Kasumi-1 (cell line): ENCODE measurements around the gene SH3BGRL3.

Experiments used
- DNase-seq, 2 experiments: peaks; one replicate each; lab custom pipeline; 2025; lab: John Stamatoyannopoulos, UW

The SH3BGRL3 gene

GRCh38 chr1:26277719-26278118, 2.2 kb upstream of the SH3BGRL3 start:
- DNase-seq, result no peak

DNA sequence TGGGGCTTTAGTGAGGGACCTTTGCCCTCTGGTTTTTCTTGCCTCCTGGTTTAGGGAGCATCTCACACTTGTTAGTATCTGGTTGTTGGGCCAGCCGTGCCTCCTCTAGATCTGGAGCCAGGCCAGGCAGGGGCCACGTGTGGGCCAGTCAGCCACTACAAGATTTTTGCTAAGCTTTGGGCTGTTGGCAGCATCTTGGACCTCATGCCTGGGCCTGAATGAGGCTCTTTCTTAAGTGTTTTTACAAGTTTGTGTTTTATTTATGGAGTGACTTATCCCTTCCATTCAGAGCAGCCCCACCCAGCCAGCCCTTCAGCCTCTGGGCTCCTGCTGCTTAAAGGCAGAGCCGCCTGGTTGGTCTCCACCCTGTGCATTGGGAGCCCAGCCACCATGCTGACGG, 1.6 kb upstream of the SH3BGRL3 start:
- no peak for DNase-seq

DNA sequence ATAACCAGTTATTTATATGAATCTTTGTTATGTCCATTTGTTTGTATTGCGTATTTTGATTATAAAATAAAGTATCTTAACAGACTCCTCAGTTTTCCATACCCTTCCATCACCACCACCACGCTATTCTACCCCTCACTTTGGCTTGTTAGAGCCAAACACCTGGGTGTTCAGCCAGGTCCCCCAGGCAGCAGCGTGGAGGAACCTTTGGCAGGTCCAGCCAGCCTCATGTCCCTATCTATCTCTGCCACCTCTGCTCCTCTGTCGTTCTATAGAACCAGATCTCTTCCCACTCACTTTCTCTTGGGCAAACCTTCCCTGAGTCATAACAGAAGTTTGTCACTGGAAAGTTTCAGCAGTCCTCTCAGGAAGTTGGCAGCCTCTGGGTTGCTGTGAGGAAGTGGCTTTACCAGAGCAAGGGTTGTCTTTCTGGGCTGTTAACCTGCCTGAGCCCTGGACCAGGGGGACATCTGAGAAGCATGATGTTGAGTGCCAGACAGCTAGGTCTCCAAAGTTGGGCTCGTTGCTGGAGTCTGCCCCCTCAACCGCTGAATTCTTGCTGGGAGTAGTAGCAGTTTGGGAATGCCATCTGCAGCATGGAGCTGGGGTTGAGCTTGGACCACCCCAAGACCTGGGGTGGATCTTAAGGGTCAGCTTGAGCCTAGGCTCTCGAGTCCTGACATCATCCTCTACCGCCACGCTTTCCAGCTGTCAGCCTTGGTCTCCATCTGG, 996 bp upstream of the SH3BGRL3 start:
- peak; percentile 62 to 69 for DNase-seq

- DNase-seq, result peak; percentile 33 to 51
Measured at GRCh38 chr1:26280333-26281042, 602 bp downstream of the SH3BGRL3 start.

- no peak for DNase-seq
Measured at GRCh38 chr1:26281091-26281958, 1.4 kb downstream of the SH3BGRL3 start.

GRCh38 chr1:26281971-26282370, 2.1 kb downstream of the SH3BGRL3 start:
- peak; percentile 84 to 91 for DNase-seq

GRCh38 chr1:26282401-26282918, 2.6 kb downstream of the SH3BGRL3 start:
- no peak for DNase-seq

- DNase-seq, result no peak
Measured at GRCh38 chr1:26283279-26283853, 3.5 kb downstream of the SH3BGRL3 start.

DNA sequence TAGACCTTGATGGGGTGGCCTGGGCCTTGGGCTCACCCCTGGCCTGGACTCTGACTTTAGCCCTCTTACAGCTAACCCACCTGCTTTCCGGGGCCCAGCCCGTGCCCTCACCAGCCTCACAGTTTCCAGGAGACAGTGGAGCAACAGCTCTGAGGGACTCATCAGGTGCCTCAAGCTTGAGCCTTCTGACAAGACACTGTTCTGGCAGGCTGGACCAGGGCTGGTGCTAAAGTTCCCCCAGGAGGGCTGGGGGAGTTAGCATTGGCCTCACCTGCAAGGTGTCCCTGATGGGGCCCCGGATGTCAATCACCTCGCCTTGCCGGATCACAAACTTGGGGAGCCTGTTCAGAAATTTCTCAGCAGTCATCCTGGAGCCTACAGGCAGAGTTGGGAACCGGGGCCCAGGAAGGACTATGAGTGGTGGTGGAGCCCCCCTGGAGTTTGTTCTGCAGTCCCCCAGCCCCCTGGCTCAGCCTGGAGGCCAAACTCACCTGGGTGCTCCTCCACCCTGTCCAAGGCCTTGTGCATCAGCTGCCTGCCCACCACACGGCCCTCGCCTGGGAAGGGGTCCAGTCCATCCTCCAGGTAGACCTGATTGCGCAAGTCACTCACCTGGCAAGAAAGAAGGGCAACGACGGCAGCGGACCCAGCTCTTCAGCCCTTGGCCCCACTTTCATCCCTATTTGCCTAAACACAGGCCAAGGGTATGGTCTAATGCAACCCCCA, 4.1 kb downstream of the SH3BGRL3 start:
- no peak for DNase-seq

DNA sequence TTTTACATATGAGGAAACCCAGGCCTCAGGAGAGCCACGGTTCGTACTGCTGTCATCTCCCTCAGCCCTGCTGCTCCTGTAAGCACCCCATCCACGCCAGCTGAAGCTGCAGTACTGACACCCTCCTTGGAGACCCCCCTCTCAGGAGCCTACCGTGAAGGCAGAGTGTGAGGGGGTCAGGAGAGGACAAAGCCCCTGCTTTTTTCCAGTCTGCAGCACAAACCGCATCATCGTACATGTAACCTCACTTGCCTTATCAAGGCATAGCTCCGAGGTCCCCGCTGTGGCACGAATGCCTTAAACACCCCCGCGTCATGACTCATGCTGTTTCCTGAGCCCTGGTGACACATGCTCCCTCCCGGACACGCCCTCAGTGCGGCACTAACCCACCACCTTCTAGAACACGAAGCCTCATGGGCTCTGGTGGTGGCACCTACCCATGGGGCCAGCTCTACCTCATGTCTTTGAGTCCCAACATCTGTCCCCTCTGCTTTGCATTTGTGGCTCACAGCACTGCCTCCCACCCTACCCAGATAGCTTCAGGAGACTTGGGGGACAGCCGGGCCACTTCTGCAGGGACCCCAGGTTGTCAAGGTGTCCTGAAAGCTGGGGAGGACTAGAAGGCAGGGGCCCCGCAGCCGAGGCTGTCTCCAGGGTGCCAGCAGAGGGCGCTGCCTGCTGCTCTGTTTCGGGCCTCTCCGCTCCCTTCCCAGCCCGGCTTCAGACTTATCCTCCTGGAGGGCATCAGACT, 4.9 kb downstream of the SH3BGRL3 start:
- peak; percentile 75 to 78 for DNase-seq

DNA sequence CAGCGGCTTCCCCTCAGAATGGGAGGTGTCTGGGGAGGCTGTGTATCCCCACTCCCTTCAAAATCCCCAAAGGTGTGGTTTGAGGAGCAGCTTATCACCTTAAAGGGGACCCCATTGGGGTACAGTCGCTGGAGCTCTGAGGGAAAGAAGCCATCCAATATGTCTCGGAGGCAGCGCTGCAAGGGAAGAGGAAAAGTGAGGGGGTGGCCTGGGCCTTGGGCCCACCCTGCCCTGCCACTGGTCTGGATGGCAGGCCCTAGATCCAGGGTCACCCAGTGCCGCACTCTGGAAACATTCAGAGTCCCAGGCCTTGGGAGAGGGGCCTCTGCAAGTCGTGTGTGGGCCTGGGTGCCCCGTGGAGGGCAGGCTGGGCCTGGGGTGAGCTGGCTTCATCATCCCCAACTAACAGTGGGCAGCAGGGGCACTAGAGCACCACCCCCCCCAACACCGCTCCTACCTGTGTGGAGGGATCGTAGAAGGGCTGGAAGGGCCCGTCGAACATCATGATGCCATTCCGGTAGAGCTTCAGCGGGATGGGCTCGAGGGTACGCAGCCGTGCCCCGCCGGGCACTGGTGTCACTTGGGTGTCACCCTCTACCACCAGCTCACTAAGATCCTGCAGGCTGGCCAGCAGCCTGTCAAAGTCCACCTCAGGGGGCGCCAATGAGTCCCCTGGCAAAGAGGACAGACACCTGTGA, 5.6 kb downstream of the SH3BGRL3 start:
- no peak for DNase-seq

DNA sequence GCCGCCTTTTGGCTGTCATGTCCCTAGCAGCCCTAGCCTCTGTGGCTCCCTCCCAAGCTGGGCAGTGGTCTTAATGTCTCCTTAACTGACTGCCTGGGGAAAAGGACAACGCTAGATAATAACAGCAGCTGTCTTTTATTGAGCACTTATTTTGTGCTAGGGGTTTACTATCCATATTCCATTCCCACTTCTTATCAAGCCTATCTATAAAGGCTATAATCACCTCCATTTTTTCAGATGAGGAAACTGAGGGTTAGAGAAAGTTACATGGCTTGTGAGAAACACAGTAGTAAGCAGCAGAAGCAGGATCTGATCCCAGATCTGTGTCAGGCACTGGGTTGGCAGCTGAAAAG, 6.2 kb downstream of the SH3BGRL3 start:
- no peak for DNase-seq

DNA sequence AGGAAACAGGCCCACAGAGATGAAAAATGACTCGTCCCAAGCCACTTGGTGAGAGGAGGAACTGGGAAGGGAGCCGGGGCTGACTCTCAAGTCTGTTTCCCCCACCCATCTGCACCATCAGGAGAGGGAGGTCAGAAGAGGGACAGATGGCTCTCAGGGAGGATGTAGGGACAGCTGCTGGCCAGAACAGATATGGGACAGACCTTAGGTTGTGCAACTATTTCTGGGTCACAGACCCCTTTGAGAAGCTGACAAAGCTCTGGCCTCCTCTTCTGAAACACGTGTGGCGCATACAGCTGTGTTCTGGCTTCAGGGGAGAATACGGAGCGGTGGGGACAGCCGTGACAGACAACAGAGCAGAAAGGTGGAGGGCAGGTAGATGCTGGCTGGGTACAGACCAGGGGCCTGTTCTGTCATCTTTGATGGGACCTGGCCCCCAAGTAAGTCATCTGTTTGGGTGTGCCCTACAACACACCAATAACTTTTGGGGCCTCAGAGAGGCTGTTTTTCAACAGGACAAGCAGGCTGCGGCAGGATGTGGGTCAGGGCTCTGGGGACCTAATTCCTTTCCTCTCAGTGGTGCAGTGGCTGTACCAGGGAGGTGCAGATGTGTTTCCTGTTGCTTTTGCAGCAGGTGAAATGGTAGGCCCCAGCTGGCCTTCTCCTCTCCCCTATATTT, 7.3 kb downstream of the SH3BGRL3 start:
- peak; percentile 77 to 81 for DNase-seq

DNA sequence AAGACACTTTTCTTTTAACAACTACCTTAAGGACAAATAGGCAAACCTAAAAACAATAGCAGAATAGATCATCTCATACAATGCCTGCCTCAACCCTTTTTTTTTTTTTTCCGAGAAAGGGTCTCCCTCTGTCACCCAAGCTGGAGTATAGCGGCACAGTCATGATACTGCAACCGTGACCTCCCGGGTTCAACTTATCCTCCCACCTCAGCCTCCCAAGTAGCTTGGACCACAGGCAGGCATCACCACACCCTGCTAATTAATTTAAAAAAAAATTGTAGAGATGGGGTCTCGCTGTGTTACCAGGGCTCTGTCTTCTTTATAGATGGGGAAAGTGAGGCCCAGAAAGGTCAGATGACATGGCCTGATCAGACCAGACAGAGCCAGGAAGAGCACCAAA, 7.9 kb downstream of the SH3BGRL3 start:
- DNase-seq, result no peak

GRCh38 chr1:26288311-26288941, 8.5 kb downstream of the SH3BGRL3 start:
- peak; percentile 59 to 66 for DNase-seq

DNA sequence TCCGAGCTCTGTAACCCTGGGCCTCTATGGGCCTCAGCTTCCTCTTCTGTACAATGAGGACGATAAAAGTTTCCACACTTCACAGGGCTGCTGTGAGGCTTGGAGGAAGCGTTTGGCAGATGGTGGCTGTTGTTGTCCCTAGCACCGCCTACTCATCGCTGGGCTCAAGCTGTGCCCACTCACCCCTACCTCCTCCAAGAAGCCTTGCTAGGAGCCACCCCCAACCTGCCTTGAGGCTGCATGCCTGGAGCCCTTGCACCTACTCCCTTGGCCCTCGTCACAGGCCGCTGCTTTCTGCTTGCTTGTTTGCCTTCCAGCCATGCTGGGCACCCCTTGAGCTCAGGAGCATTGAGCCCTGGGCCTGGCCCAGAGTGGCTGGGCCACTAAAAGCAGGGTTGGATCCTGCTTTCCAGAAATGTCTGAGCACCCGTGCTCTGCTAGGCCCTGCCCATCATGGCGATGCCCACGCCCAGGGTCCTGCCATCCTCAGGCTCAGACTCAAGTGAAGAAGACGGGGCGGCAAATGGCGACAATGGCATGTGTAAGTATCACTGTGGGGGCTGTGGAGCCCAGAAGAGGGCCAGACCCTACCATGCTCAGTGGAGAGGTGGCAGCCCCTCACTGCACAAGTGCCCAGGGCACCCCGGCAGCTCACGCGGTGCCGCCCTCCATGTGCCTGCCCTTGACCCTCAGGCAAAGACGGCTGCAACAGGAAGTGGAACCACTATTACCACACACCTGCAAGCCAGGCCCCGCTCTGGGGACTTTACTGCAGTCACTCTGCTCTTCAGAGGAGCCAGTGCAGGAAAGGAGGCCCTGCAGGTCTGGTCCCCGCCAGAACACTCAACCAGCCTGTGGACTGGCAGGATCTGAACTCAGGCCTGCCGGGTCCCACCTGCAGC, 9.5 kb downstream of the SH3BGRL3 start:
- peak; percentile 98 for DNase-seq

GRCh38 chr1:26290122-26290881, 10.4 kb downstream of the SH3BGRL3 start:
- DNase-seq, result peak; percentile 77 to 81
